GM19463 (cell line): ENCODE data around the gene HNRNPK.

Source experiments
- ATAC-seq: cut with Tn5 transposase; IDR thresholded peaks from one replicate; pipeline ENCODE4 v1.9.1; 2021; ENCODE audit warnings: mild to moderate bottlenecking, moderate library complexity; ENCODE audit not compliant: unreplicated experiment

Gene HNRNPK

GRCh38 chr9:83934569-83935275 is 45.3 kb downstream of the HNRNPK start:
- no peak for ATAC-seq

GRCh38 chr9:83933790-83934189 is 46.2 kb downstream of the HNRNPK start:
- ATAC-seq, result no peak

- no peak for ATAC-seq
Measured at GRCh38 chr9:83932851-83933250, 47.2 kb downstream of the HNRNPK start.

- ATAC-seq, result no peak
Measured at GRCh38 chr9:83932011-83932410, 48.0 kb downstream of the HNRNPK start.

GRCh38 chr9:83930881-83931280 is 49.1 kb downstream of the HNRNPK start:
- ATAC-seq, result no peak

GRCh38 chr9:83927591-83927990 is 52.4 kb downstream of the HNRNPK start:
- no peak for ATAC-seq

- ATAC-seq, result peak; percentile 87
Measured at GRCh38 chr9:83920927-83921707, 58.9 kb downstream of the HNRNPK start, which contains the start of gene KIF27. Gene KIF27 (minus strand): TSS chr9:83921432. CDS start chr9:83915591, 5,841 bp downstream.

GRCh38 chr9:83920469-83920926 is 59.5 kb downstream of the HNRNPK start:
- peak; percentile 23 for ATAC-seq

- no peak for ATAC-seq
Measured at GRCh38 chr9:83919111-83919510, 60.9 kb downstream of the HNRNPK start.
